Activated T-helper 9 cell treated with anti-CD3 and anti-CD28 coated beads, Interleukin-2, amount 50 U/mL, for 16 hours (primary cell): ENCODE results near the gene DDC.
A peak's percentile ranks its signal among the peaks of the same experiment; 100 is the strongest.

ENCODE experiments used
- DNase-seq: peaks from one replicate; pipeline ENCODE4 v3.0.0-alpha.2; 2020; ENCODE audit warnings: low read depth

The DDC gene

GRCh38 chr7:50454968-50455367, 110.2 kb downstream of the DDC start:
- no peak for DNase-seq

DNA sequence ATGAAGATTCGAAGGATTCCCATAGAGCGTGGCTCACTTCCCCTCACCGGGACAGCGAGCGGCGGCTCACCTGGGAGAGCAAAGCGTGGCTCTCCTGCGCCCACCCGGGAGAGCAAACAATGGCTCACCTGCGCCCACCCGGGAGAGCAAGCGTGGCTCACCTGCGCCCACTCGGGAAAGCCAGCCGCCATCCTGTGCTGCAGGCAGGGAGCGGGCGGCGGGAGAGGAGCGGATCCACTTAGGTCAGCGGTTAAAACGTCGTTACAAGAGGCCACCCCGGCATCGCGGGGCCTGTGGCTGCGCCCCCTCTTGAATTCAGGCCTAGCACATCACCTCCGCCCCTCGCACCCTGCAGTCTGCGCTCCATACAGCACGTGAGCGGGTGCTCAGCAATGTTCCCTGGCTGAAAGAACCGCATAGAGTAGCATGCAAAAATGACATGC, 114.6 kb downstream of the DDC start:
- DNase-seq: peak; percentile 9

- DNase-seq: peak; percentile 75
These were observed 115.2 kb downstream of the DDC start, which contains the start of gene FIGNL1 for GRCh38 chr7:50449881-50450589. TSS of gene FIGNL1 (minus strand) at chr7:50450350. CDS start at chr7:50447287, 3,063 bp downstream.

GRCh38 chr7:50449501-50449880, 115.7 kb downstream of the DDC start:
- DNase-seq: no peak

DNA sequence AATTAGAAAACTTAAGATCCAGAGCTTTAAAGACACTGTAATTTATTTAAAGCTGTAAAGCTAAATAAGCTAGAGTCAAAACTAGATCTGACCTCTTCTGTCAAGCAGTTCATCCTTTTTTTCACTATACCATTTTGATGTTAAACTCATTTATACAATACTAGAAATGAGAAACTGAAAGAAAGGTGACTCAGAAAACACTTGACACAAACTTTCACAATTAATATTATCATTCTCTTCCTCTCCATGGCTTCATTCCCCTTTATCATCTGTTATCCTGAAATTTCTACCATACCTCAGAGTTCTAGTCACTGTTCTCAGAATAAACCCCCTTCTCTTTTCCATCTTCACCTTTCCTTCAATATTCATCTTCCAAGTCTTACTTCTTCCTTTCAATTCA, 116.4 kb downstream of the DDC start:
- DNase-seq: no peak

GRCh38 chr7:50446542-50446960, 118.7 kb downstream of the DDC start:
- no peak for DNase-seq

- DNase-seq: no peak
These were observed 128.9 kb downstream of the DDC start for GRCh38 chr7:50436133-50436806.

DNA sequence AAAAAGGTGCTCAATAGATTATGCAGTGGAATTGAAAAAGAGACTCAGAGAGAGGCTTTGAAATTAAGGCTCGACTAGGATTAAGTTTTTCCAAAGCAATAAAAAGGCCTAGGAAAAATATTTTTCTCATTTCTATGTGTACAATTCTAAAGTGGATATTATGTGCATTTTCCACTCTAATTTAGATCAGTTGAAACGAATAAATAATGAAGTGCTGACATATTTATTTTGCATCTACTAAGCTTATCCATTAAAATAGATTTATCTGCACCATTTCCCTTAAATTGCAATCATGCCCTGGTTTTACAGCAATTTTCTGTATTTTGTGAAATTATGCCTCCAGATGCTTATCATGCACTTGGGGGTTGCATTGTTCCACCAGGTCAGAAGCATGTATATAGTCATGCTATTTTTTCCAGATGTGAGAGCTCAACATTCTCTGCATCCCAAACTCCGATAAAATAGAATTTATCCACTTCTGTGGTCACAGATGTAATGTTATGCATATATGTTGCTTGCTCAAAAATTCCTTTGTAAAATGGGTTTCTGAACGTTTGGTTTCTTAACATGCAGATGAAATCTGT, 133.4 kb downstream of the DDC start:
- DNase-seq: no peak

DNA sequence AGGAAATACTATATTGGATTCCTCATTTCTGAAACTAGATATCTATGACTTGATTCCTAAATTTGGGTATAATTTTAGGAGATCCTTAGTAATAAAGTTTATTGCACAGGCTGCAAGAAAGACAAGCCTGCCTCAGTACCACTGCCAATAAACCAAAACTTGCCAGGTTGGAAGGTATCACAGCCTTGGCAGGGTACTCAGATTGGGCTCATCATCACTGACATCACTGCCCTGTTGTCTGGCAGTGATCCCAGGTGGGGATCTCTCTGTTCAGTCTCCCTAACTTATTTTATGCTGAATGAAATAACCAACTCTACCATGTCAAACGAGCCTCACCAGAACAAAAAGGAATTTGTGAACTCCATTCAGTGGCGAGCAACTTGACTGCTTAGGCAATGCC, 133.9 kb downstream of the DDC start:
- no peak for DNase-seq

DNA sequence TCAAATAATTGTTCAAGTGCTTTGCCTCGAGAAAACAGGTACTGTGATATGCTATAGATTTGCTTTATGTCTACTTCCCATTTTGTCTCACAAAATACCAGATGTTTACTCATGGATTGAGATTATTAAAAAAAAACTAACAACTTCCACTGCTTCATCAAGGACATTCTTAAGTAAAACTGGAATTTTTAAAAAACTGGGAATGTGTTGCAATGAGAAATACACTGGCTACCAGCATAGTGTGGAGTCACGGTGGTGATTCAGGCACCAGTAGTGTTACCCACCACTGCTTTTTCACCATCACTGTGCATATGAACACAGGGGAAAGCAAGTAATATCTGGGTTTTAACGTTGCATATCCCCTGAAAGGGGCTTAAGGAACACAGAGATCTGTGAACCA, 136.3 kb downstream of the DDC start:
- DNase-seq: no peak

GRCh38 chr7:50427518-50427917, 137.7 kb downstream of the DDC start:
- no peak for DNase-seq

DNA sequence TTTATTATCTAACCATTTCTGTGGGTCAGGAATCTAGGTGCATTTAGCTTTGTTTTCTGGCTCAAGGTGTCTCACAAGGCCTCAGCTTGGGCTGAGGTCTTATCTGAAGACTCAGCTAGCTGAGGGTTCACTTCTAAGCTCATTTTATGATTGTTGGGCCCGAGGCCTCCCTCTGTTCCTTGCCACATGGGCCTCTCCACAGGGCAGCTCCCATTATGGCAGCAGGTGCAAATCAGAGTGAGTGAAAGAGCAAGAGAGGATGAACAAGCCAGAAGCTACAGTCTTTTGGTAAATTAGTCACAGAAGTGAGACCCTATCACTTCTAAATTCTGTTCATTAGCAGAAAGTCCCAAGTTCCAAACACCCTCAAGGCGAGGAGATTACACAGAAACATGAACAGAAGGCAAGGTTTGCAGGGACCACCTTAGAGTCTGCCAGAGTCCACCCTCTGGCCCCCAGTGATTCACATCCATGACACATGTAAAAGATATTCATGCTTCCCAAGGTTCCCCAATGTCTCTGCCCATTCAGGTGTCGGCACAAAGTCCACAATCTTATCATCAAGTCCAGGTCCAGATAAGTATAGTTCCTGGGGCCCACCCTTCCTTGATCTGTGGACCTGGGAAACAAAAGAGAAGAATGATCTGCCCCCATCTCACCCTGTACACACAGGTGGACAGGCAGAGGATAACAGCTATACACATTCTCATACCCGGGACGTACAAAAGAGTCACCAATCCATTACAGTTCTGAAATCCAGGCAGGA, 138.7 kb downstream of the DDC start:
- no peak for DNase-seq

DNA sequence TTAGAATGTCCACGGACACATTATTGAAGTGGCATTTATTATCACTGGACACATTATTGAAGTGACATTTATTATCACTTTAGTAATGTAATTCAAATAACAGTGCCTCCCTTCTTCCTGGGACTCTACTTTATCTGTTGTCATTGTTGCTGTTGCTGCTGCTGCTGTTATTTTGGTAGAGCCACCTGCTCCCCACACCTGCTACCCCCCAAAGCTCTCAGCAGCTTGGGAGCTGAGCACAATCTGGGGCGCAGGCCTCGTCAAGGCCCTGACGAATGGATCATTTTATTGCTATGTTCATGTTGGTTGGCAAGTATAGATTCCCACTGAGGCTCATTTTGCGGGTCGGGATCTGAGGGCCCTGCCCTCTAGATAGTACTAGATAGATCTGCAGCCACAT, 139.9 kb downstream of the DDC start:
- DNase-seq: no peak

DNA sequence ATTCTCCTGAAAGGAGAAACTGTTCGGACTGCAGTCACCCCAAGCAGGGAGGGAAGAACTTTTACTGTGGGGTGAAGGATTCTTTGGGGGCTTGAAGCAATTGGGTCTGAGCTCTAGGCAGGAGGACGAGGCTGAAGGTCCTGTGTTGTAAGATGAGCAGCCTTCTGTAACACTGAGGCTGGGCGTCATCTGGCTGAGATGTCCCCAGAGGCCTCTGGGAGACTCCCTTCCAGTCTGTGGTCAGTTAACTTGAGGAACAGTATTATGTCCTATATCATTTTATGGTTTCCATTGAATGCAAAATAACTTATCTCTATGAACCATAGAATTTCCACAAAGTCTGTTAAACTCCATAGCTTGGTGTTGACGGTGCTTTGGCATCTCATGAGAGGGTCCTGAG, 141.3 kb downstream of the DDC start:
- no peak for DNase-seq

- DNase-seq: no peak
These were observed 142.3 kb downstream of the DDC start for GRCh38 chr7:50422858-50423257.

- DNase-seq: no peak
These were observed 144.2 kb downstream of the DDC start for GRCh38 chr7:50421043-50421442.

DNA sequence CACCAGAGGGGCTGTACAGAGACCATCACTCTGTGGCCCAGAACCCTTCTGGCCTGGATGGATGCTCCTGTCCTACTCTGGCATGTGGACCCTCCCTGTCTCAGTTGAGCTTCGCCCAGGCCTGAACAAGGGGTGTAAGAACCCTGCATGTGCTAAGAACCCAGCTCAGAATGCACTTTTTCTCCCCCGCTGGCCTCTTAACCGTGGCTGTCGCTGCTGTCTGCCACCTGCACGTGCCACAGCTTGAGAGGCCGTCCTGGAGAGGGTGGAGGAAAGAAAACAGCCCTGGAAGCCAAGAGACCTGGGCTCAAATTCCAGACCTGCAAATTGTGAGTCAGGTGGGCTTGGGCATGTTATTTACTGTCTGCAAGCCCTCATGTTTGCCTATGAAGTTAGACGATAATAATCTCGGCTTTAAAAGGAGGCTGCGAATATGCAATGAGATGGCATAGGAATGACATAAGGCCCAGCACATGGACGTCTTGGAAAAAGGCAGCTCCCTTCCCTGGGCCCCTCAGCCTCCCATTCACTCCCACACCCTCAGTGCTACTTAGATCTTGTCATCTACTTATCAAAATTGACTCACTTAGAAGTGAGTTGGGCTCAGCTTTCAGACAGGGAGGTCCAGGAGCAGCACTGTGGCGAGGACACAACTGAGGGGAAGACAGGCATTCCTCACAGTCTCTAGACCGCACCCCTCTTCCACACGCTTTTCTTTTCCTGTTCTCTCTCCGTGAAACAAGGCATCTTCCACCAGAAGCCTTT, 146.5 kb downstream of the DDC start:
- DNase-seq: no peak

GRCh38 chr7:50418086-50418515, 147.1 kb downstream of the DDC start:
- DNase-seq: peak; percentile 53

DNA sequence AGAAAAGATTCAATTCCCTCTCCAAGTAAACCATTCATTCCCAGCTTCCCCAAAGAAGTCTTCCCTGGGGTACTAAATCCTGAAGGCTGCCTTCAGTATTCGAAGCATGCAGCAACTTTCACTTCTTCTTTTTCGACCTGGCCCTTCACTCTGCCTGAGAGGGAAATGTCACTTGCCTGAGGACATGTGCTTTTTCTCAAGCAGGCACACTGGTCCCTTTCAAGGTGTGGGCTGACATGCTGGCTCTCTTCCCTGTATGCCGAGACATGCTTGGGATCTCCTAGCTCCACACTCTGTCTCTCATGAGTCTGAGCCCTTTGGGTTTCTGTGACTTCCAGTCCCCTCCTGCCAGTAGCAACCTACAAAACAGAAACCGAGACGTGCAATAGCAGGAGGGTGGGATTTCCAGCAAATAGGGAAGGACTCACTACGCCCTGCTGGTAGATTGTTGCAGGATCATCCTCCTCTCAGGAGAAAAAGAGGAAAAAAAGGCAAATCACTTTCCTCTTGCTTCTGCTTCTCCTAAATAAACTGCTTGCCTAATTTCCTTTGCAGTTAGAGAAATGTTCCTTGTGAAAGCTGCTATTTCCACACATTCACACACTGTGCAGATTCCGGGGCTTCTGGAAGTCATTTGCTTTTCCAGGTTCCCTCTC, 148.6 kb downstream of the DDC start:
- no peak for DNase-seq

DNA sequence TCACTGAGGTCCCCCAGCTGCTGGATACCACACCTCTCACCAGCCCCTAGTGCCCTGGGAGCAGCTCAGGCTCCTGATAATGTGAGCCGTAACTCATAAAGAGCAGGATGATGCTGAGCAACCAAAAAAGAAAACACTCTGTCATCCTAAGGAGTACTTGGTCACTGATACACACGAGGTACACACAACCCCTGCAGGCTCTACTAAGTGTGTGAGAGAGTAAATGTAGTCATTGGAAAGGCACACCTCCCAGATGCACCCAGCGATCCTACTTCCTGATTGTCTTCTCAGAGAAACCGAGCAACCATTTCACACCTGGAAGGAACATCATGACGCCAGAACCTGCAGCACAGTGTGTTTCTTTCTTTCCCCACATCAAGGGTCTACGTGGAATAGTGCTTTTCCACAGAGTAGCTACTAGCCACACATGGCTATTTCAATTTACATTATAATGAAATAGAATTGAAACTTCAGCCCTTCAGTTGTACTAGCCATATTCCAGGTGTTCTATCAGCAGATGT, 149.3 kb downstream of the DDC start:
- no peak for DNase-seq

- no peak for DNase-seq
These were observed 151.6 kb downstream of the DDC start for GRCh38 chr7:50413561-50413960.
